CD4-positive, alpha-beta T cell treated with Interleukin-21 for 1 hour (primary cell): ENCODE measurements around the gene USP22.

ENCODE experiments used
- DNase-seq: peaks from one replicate; pipeline ENCODE4 v3.0.0-alpha.2; 2020

Gene USP22

GRCh38 chr17:21018894-21019293 is 23.9 kb downstream of the USP22 start:
- no peak for DNase-seq

- DNase-seq: no peak
These were observed 24.9 kb downstream of the USP22 start for GRCh38 chr17:21017861-21018260.

GRCh38 chr17:21017256-21017655 is 25.6 kb downstream of the USP22 start:
- DNase-seq: no peak

GRCh38 chr17:21016826-21017225 is 26.0 kb downstream of the USP22 start:
- no peak for DNase-seq

GRCh38 chr17:21015564-21015963 is 27.2 kb downstream of the USP22 start:
- no peak for DNase-seq

GRCh38 chr17:21014498-21014897 is 28.3 kb downstream of the USP22 start:
- DNase-seq: no peak

GRCh38 chr17:21013983-21014382 is 28.8 kb downstream of the USP22 start:
- DNase-seq: no peak

GRCh38 chr17:21012736-21013135 is 30.1 kb downstream of the USP22 start:
- no peak for DNase-seq

GRCh38 chr17:21010705-21011596 is 31.9 kb downstream of the USP22 start:
- no peak for DNase-seq

GRCh38 chr17:21008992-21009671 is 33.7 kb downstream of the USP22 start:
- DNase-seq: no peak

- no peak for DNase-seq
These were observed 34.5 kb downstream of the USP22 start for GRCh38 chr17:21008160-21008915.

GRCh38 chr17:21007646-21008045 is 35.2 kb downstream of the USP22 start:
- DNase-seq: no peak

- DNase-seq: no peak
These were observed 37.0 kb downstream of the USP22 start for GRCh38 chr17:21005803-21006202.

GRCh38 chr17:21005367-21005766 is 37.4 kb downstream of the USP22 start:
- DNase-seq: no peak

- no peak for DNase-seq
These were observed 38.5 kb downstream of the USP22 start for GRCh38 chr17:21004016-21004930.

- DNase-seq: no peak
These were observed 39.7 kb downstream of the USP22 start for GRCh38 chr17:21003007-21003621.

GRCh38 chr17:21002309-21003006 is 40.4 kb downstream of the USP22 start:
- DNase-seq: no peak

GRCh38 chr17:21001813-21002221 is 41.0 kb downstream of the USP22 start:
- DNase-seq: no peak

- DNase-seq: no peak
These were observed 41.5 kb downstream of the USP22 start for GRCh38 chr17:21001111-21001812.

GRCh38 chr17:20999841-21000532 is 42.8 kb downstream of the USP22 start:
- DNase-seq: no peak
